HG03175 (cell line): ENCODE measurements around the gene TP63.

ENCODE experiments used
- ATAC-seq: cut with Tn5 transposase; IDR thresholded peaks from one replicate; pipeline ENCODE4 v1.9.1; 2021; ENCODE audit warnings: mild to moderate bottlenecking, moderate library complexity; ENCODE audit not compliant: unreplicated experiment

TP63 gene

DNA sequence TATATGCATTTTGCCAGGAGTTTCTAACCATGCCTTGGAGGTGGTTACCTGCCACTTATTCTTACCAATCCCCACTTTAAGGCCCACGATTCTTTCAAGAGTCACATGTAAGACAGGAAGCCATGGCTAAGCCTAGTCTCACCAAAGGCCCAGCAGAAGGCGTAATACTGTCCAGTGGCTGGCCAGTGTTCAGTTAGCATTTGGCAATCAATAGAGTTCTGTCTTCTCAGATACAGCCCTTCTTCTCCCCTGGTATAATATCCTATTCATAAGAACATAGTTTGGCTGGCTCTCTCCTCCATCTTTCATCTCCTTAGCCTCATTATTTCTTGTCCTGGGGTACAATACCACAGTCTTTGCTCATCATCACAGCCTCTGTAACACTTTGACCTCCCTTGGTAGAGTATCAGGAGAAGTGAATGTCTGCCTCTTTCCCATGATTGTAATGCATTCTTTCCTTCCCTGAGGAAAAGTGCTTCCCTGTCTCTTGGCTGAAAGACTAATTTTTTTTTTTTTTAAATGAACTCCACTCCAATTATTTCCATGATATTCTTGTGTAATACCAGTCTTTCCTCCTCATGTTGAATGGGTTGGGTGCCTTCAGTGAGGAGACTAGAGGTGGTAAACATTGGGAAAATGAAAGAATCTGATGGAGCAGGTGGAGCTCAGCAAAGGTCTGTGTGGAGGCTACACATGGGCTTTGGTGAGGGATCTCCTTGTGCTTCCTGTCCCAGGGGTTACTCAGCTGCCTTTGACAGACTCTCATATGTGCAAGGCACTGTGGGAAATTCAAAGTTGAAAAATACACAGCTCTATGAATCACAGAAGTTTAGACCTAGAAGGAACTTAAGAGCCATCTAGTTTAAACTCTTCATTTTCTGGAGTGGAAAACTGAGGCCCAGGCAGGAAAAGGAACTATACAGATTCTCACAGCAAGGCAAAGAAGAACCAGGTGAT lies 271.3 kb downstream of the TP63 start:
- ATAC-seq, result no peak

GRCh38 chr3:189903562-189904250 lies 272.5 kb downstream of the TP63 start:
- ATAC-seq, result no peak

GRCh38 chr3:189907803-189908202 lies 276.6 kb downstream of the TP63 start:
- no peak for ATAC-seq

DNA sequence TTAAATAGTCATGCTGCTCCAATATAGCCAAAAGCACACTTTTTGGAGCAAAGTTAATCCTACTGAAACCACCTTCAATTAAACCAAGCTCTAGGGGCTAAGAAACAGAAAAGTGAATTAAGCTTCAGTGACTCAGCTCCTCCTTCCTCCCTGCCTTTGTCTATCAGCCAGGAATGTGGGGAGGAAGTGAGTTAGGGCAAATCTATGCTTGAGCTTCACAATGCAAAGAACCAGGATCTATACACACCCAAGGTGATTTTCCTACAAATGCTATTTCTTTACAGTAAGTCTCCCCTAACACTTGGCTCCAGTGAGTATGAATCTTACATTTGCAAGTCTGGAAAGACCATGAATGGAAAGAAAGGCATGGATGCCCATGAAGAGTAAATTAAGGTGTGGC lies 277.5 kb downstream of the TP63 start:
- ATAC-seq, result no peak

- ATAC-seq, result no peak
Observed at GRCh38 chr3:189909139-189909538, 277.9 kb downstream of the TP63 start.

DNA sequence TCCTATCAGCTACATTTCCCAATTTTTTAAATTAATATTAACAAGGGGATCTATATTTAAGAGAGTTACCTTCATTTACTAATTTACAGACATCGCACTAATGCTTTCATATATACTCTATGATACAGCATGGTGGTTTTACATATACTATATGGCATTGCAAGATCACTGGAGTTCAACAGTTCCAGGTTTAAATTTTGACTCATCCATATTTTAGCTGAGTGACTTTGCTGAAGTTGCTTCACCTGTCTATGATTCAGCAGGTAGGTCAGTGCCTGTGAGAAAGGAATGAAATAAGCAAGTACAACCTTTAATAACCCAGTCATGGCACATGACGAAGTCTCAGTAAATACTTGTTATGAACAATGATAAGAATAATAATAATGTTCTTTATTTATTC lies 278.4 kb downstream of the TP63 start:
- no peak for ATAC-seq

DNA sequence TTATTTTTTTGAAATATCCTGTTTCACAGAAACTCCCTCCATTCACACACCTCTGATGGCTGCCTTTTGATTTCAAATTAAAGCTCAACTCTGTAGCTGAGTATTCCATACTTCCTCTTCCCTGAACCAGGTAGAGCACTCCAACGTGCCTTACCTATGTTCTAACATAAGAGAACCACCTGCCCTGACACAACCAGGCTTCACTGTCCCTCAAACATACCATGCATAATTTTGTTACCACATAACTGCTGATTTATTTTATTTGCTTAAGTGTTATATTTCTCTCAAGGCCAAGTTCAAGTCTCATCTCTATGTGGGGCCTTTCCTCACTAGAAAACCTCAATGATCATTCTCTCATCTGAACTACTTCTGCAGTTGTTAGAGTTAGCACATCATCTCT lies 279.8 kb downstream of the TP63 start:
- no peak for ATAC-seq

DNA sequence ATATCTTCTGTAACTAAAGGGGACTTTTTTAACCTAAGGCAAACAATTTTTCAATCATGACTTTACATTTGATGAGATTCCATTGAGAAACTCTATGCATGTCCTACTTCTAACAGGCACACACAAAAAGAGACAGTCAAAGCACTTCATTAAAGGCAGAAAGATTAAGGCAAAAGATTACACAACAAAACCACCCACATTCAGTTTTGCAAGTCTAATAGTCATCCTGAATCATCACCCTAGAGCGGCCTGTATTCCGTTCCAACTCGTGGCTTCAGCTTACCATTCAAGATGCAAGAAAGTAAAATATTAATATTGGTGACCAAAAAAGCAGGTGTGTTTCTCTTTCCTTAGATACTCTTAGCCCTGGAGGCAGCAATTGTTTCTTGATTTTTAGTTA lies 283.6 kb downstream of the TP63 start:
- ATAC-seq, result no peak

GRCh38 chr3:189921770-189922169 lies 290.6 kb downstream of the TP63 start:
- ATAC-seq, result no peak

DNA sequence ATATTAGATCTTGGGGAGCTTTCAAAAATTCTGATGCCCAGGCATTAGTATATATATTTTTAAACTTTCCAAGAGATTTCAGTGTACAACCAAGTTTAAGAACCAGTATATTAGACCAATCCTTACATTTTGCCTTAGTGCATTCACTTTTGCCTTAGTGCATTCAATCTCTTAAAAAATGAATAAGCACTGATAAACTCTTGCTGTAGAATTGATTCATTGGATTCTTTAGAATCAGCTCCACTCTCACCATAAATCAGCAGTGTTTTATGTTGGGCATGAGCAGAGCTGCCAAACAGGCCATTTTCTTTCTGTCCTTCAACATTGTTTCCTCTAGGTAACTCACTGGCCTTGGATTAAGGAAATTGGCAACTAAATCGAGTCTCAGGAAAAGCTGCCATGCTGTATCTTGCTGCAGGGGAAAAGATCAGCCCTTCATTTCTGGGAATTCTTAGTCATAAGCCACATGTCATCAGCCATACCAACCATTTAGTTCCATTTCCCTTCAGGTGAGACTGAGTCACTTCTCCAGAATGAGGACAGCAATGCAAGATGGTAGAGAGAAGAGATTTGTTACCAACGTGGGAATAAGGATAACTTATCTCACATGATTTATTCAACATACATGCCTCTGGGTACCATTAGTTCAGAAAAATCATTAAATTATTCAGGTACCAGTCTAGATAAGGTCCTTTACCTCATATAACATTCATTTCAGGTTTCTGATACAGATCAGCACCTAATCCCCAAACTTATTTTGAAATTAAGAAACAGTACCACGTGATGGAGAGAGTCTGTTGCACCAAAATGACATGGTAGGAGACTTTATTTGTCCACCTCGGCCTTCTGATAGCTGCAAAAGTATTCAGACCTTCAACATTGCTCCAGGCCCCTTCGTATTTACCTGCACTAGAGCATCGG lies 297.0 kb downstream of the TP63 start:
- ATAC-seq, result no peak

DNA sequence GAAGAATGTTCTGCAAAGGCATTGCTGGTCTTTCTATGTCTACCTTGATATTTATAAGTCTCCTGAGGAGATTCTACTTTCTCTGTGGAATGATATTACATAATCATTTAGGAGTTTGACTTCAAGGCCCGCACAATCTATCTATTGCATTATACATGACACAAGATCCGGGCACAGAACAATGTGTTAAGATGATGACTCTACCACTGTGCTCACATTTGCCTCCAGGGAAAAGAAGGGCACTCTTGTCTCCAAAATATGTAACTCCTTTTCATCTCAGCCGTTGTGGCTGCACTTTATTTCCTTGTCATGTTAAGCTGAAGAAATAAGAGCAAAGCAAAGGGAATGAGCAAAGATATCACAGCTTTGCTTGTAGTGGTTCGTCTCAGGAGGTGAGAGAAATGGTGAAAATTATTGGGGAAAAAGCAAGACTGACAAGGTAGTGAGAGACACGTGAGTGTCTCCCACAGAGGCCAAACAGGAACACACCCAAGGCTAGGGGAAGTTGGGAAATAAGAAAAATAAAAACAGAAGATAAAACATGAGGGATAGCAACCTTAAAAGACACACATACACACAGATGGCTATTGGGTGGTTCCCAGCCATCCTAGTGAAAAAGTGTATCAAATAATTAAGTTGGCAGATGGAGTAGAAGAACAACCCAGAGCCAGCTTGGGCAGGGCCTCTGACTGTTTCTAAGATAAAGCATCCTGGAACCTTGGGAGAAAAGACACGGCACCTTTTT lies 305.2 kb downstream of the TP63 start:
- no peak for ATAC-seq

DNA sequence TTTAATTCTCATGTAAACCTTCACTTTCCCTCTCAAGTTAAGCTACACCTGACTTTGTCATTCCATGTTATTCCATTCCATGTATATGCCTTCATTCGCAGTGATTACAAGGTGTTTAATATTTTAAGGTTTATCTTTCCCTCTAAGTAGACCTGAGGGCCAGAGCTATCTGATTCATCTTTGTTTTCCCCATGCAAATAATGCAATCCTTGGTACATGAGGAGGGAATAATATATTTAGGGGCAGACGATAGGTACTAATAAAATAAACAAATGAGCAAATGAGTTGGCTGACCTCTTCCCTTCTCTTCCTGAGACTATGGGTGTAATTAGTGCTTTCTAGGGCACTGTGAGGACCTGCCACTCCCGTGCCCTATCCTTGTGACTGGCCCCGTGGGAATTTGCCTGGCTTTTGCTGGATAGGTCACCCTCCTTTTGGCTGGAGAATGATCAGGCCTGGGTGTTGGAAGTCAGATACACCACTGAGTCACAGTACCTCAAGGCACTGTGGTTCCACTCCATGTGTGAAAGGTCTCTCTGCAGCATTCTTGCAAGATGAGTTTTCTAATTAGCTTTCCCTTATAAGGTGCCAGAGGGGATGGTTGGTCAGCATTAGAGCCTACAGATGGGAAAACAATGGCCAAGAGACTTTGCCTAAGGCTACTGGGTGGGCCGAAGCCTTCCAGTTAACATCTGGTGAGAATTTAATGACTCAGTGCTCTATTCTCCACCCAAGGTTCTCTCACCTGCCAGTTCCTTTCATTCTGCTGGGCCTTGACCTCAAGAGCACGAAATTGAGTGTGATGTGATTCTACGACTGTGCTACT lies 306.3 kb downstream of the TP63 start:
- ATAC-seq, result no peak

- ATAC-seq, result no peak
Observed at GRCh38 chr3:189941125-189941524, 309.9 kb downstream of the TP63 start.

GRCh38 chr3:189941679-189942078 lies 310.5 kb downstream of the TP63 start:
- ATAC-seq, result no peak

GRCh38 chr3:189942948-189943347 lies 311.8 kb downstream of the TP63 start:
- no peak for ATAC-seq

GRCh38 chr3:189944285-189945145 lies 313.3 kb downstream of the TP63 start:
- ATAC-seq, result no peak

DNA sequence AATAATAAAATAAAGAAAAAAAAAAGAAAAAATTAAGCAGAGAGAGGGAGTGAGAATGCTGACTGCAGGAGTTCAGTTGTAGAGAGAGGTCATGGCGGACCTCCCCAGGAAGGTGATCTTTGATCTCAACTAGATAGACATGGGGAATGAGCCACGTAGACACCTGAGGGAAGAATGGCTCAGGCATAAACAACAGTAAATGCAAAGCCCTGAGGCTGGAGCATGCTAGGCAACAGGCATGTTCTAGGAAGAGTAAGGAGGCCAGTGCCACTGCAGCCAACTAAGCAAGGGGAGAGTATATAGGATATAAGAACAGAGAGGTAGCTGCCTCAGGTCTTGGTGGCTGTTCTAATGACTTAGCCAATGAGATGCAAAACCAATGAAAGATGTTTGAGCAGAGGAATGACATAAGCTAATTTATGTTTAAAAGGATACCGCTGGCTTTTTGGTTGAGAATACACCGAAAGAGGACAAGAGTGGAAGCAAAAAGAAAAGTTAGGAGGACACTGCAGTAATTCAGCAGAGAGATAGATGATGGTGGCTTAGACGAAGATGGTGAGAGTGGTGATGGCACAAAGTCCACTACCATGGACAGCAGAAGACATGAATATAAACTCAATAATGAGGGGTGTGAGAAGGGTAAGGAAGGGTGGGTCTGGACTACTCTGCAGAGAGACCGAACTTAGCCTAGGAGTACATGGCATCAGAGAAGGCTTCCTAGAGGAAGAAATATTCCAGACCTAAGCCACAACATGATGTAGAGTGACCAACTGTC lies 314.9 kb downstream of the TP63 start:
- no peak for ATAC-seq
